ENCODE results near the gene METTL25.

METTL25 gene

GRCh38 chr12:82515652-82516051 is 157.3 kb downstream of the METTL25 start:
- H3K9me3 ChIP-seq (ENCODE audit: control insufficient read depth in 5 of 5, low read length in 5 of 5) = no peaks in the 10 kb centered on the region
- no peak overlapping the region for H3K4me3 ChIP-seq (ENCODE audit: low read depth in 1 of 5, low read length in 5 of 5)
- no peak overlapping the region for H3K9ac ChIP-seq (ENCODE audit: low read length in 5 of 5)
- no peaks in the 10 kb centered on the region for H3K4me1 ChIP-seq (ENCODE audit: control insufficient read depth in 5 of 5, insufficient read depth in 5 of 5, low read length in 5 of 5)
- H3K36me3 ChIP-seq (ENCODE audit: control insufficient read depth in 5 of 5, insufficient read depth in 5 of 5, low read length in 5 of 5) = no peaks in the 10 kb centered on the region
- no peaks in the 10 kb centered on the region for H3K27me3 ChIP-seq (ENCODE audit: control insufficient read depth in 5 of 5, insufficient read depth in 4 of 5, low read length in 5 of 5)
- H3K27ac ChIP-seq (ENCODE audit: low read depth, low read length) = no peak overlapping the region

GRCh38 chr12:82517027-82517426 is 158.7 kb downstream of the METTL25 start:
- Histone ChIP-seq H3K9ac (ENCODE audit: low read length in 5 of 5) (no peak overlapping the region), H3K36me3 (ENCODE audit: control insufficient read depth in 5 of 5, insufficient read depth in 5 of 5, low read length in 5 of 5) (no peaks in the 10 kb centered on the region), H3K4me3 (ENCODE audit: low read depth in 1 of 5, low read length in 5 of 5) (no peak overlapping the region), H3K27me3 (ENCODE audit: control insufficient read depth in 5 of 5, insufficient read depth in 4 of 5, low read length in 5 of 5) (no peaks in the 10 kb centered on the region), H3K4me1 (ENCODE audit: control insufficient read depth in 5 of 5, insufficient read depth in 5 of 5, low read length in 5 of 5) (no peaks in the 10 kb centered on the region), H3K9me3 (ENCODE audit: control insufficient read depth in 5 of 5, low read length in 5 of 5) (no peaks in the 10 kb centered on the region), H3K27ac (ENCODE audit: low read depth, low read length) (no peak overlapping the region)

- H3K27ac ChIP-seq (ENCODE audit: low read depth, low read length) = no peak overlapping the region
- no peaks in the 10 kb centered on the region for H3K9me3 ChIP-seq (ENCODE audit: control insufficient read depth in 5 of 5, low read length in 5 of 5)
- no peak overlapping the region for H3K9ac ChIP-seq (ENCODE audit: low read length in 5 of 5)
- H3K36me3 ChIP-seq (ENCODE audit: control insufficient read depth in 5 of 5, insufficient read depth in 5 of 5, low read length in 5 of 5) = no peaks in the 10 kb centered on the region
- no peaks in the 10 kb centered on the region for H3K27me3 ChIP-seq (ENCODE audit: control insufficient read depth in 5 of 5, insufficient read depth in 4 of 5, low read length in 5 of 5)
- H3K4me1 ChIP-seq (ENCODE audit: control insufficient read depth in 5 of 5, insufficient read depth in 5 of 5, low read length in 5 of 5) = no peaks in the 10 kb centered on the region
- no peak overlapping the region for H3K4me3 ChIP-seq (ENCODE audit: low read depth in 1 of 5, low read length in 5 of 5)
Measured at GRCh38 chr12:82517808-82518207, 159.5 kb downstream of the METTL25 start.

GRCh38 chr12:82519510-82519909 is 161.2 kb downstream of the METTL25 start:
- H3K9me3 ChIP-seq (ENCODE audit: control insufficient read depth in 5 of 5, low read length in 5 of 5) = no peaks in the 10 kb centered on the region
- no peak overlapping the region for H3K9ac ChIP-seq (ENCODE audit: low read length in 5 of 5)
- no peak overlapping the region for H3K27ac ChIP-seq (ENCODE audit: low read depth, low read length)
- no peaks in the 10 kb centered on the region for H3K4me1 ChIP-seq (ENCODE audit: control insufficient read depth in 5 of 5, insufficient read depth in 5 of 5, low read length in 5 of 5)
- no peak overlapping the region for H3K4me3 ChIP-seq (ENCODE audit: low read depth in 1 of 5, low read length in 5 of 5)
- H3K36me3 ChIP-seq (ENCODE audit: control insufficient read depth in 5 of 5, insufficient read depth in 5 of 5, low read length in 5 of 5) = no peaks in the 10 kb centered on the region
- no peaks in the 10 kb centered on the region for H3K27me3 ChIP-seq (ENCODE audit: control insufficient read depth in 5 of 5, insufficient read depth in 4 of 5, low read length in 5 of 5)

GRCh38 chr12:82522285-82522684 is 164.0 kb downstream of the METTL25 start:
- Histone ChIP-seq H3K27me3 (ENCODE audit: control insufficient read depth in 5 of 5, insufficient read depth in 4 of 5, low read length in 5 of 5) (no peaks in the 10 kb centered on the region), H3K27ac (ENCODE audit: low read depth, low read length) (no peak overlapping the region), H3K4me3 (ENCODE audit: low read depth in 1 of 5, low read length in 5 of 5) (no peak overlapping the region), H3K36me3 (ENCODE audit: control insufficient read depth in 5 of 5, insufficient read depth in 5 of 5, low read length in 5 of 5) (no peaks in the 10 kb centered on the region), H3K9me3 (ENCODE audit: control insufficient read depth in 5 of 5, low read length in 5 of 5) (no peaks in the 10 kb centered on the region), H3K4me1 (ENCODE audit: control insufficient read depth in 5 of 5, insufficient read depth in 5 of 5, low read length in 5 of 5) (no peaks in the 10 kb centered on the region), H3K9ac (ENCODE audit: low read length in 5 of 5) (no peak overlapping the region)

- H3K9ac ChIP-seq (ENCODE audit: low read length in 5 of 5) = no peak overlapping the region
- no peaks in the 10 kb centered on the region for H3K36me3 ChIP-seq (ENCODE audit: control insufficient read depth in 5 of 5, insufficient read depth in 5 of 5, low read length in 5 of 5)
Measured at GRCh38 chr12:82522762-82523161, 164.4 kb downstream of the METTL25 start.

GRCh38 chr12:82523996-82524395 is 165.7 kb downstream of the METTL25 start:
- Histone ChIP-seq H3K27me3 (ENCODE audit: control insufficient read depth in 5 of 5, insufficient read depth in 4 of 5, low read length in 5 of 5) (no peaks in the 10 kb centered on the region), H3K27ac (ENCODE audit: low read depth, low read length) (no peak overlapping the region), H3K9ac (ENCODE audit: low read length in 5 of 5) (no peak overlapping the region), H3K4me1 (ENCODE audit: control insufficient read depth in 5 of 5, insufficient read depth in 5 of 5, low read length in 5 of 5) (no peaks in the 10 kb centered on the region), H3K4me3 (ENCODE audit: low read depth in 1 of 5, low read length in 5 of 5) (no peak overlapping the region), H3K9me3 (ENCODE audit: control insufficient read depth in 5 of 5, low read length in 5 of 5) (no peaks in the 10 kb centered on the region), H3K36me3 (ENCODE audit: control insufficient read depth in 5 of 5, insufficient read depth in 5 of 5, low read length in 5 of 5) (no peaks in the 10 kb centered on the region)

More at GRCh38 chr12:82522762-82523161, 164.4 kb downstream of the METTL25 start:
- Histone ChIP-seq H3K27me3 (ENCODE audit: control insufficient read depth in 5 of 5, insufficient read depth in 4 of 5, low read length in 5 of 5) (no peaks in the 10 kb centered on the region), H3K9me3 (ENCODE audit: control insufficient read depth in 5 of 5, low read length in 5 of 5) (no peaks in the 10 kb centered on the region), H3K27ac (ENCODE audit: low read depth, low read length) (no peak overlapping the region), H3K4me3 (ENCODE audit: low read depth in 1 of 5, low read length in 5 of 5) (no peak overlapping the region), H3K4me1 (ENCODE audit: control insufficient read depth in 5 of 5, insufficient read depth in 5 of 5, low read length in 5 of 5) (no peaks in the 10 kb centered on the region)

GRCh38 chr12:82524641-82525040 is 166.3 kb downstream of the METTL25 start:
- Histone ChIP-seq H3K36me3 (ENCODE audit: control insufficient read depth in 5 of 5, insufficient read depth in 5 of 5, low read length in 5 of 5) (no peaks in the 10 kb centered on the region), H3K4me1 (ENCODE audit: control insufficient read depth in 5 of 5, insufficient read depth in 5 of 5, low read length in 5 of 5) (no peaks in the 10 kb centered on the region), H3K9me3 (ENCODE audit: control insufficient read depth in 5 of 5, low read length in 5 of 5) (no peaks in the 10 kb centered on the region), H3K27ac (ENCODE audit: low read depth, low read length) (no peak overlapping the region), H3K4me3 (ENCODE audit: low read depth in 1 of 5, low read length in 5 of 5) (no peak overlapping the region), H3K9ac (ENCODE audit: low read length in 5 of 5) (no peak overlapping the region), H3K27me3 (ENCODE audit: control insufficient read depth in 5 of 5, insufficient read depth in 4 of 5, low read length in 5 of 5) (no peaks in the 10 kb centered on the region)

- no peak overlapping the region for H3K9ac ChIP-seq (ENCODE audit: low read length in 5 of 5)
- H3K4me1 ChIP-seq (ENCODE audit: control insufficient read depth in 5 of 5, insufficient read depth in 5 of 5, low read length in 5 of 5) = no peaks in the 10 kb centered on the region
- no peaks in the 10 kb centered on the region for H3K9me3 ChIP-seq (ENCODE audit: control insufficient read depth in 5 of 5, low read length in 5 of 5)
- no peak overlapping the region for H3K27ac ChIP-seq (ENCODE audit: low read depth, low read length)
- no peaks in the 10 kb centered on the region for H3K36me3 ChIP-seq (ENCODE audit: control insufficient read depth in 5 of 5, insufficient read depth in 5 of 5, low read length in 5 of 5)
- H3K4me3 ChIP-seq (ENCODE audit: low read depth in 1 of 5, low read length in 5 of 5) = no peak overlapping the region
- H3K27me3 ChIP-seq (ENCODE audit: control insufficient read depth in 5 of 5, insufficient read depth in 4 of 5, low read length in 5 of 5) = no peaks in the 10 kb centered on the region
Measured at GRCh38 chr12:82525616-82526015, 167.3 kb downstream of the METTL25 start.

GRCh38 chr12:82527165-82527780 is 168.9 kb downstream of the METTL25 start:
- H3K4me3 ChIP-seq (ENCODE audit: low read depth in 1 of 5, low read length in 5 of 5) = no peak overlapping the region
- H3K27me3 ChIP-seq (ENCODE audit: control insufficient read depth in 5 of 5, insufficient read depth in 4 of 5, low read length in 5 of 5) = no peaks in the 10 kb centered on the region
- H3K9me3 ChIP-seq (ENCODE audit: control insufficient read depth in 5 of 5, low read length in 5 of 5) = no peaks in the 10 kb centered on the region
- no peaks in the 10 kb centered on the region for H3K4me1 ChIP-seq (ENCODE audit: control insufficient read depth in 5 of 5, insufficient read depth in 5 of 5, low read length in 5 of 5)
- no peak overlapping the region for H3K27ac ChIP-seq (ENCODE audit: low read depth, low read length)
- no peak overlapping the region for H3K9ac ChIP-seq (ENCODE audit: low read length in 5 of 5)
- H3K36me3 ChIP-seq (ENCODE audit: control insufficient read depth in 5 of 5, insufficient read depth in 5 of 5, low read length in 5 of 5) = no peaks in the 10 kb centered on the region
